Stimulated activated CD8-positive, alpha-beta memory T cell treated with anti-CD3 and anti-CD28 coated beads, Interleukin-12 subunit alpha, Interleukin-12 subunit beta, amount 100 ng/mL, for 4 hours (primary cell): Measurements from ENCODE around the gene ALDH3B1.

Experiments used
- DNase-seq: peaks from one replicate; pipeline ENCODE4 v3.0.0-alpha.2; 2020; ENCODE audit warnings: low read depth

The ALDH3B1 gene

DNA sequence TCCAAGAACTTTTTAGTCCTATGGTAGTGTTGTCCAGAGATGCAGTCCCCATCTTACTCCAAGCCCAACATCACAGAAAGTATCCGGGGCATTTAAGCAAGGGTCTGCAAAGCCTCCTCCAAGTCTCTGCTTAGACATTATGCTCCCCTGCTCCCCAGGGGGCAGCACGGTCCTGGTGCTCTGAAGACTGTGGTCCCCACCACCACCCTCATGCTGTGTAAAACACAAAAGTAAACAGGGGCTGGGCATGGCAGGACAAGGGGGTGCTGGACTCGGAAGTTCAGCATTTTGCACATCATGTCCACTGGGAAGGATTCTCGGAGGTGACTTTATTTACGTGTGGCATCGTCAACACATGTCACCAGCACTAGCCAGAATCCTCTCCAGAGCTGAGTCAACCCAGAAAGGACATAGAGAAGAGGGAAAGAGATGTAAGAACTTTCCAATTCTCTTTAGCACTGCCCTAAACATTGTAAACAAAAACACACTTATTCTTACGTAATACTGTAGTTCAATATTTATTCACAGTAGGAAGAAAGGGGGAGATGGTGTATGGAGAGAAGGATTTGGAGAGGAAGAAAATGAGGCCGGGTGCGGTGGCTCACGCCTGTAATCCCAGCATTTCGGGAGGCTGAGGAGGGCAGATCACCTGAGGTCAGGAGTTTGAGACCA is 66.4 kb downstream of the ALDH3B1 start:
- no peak for DNase-seq

DNA sequence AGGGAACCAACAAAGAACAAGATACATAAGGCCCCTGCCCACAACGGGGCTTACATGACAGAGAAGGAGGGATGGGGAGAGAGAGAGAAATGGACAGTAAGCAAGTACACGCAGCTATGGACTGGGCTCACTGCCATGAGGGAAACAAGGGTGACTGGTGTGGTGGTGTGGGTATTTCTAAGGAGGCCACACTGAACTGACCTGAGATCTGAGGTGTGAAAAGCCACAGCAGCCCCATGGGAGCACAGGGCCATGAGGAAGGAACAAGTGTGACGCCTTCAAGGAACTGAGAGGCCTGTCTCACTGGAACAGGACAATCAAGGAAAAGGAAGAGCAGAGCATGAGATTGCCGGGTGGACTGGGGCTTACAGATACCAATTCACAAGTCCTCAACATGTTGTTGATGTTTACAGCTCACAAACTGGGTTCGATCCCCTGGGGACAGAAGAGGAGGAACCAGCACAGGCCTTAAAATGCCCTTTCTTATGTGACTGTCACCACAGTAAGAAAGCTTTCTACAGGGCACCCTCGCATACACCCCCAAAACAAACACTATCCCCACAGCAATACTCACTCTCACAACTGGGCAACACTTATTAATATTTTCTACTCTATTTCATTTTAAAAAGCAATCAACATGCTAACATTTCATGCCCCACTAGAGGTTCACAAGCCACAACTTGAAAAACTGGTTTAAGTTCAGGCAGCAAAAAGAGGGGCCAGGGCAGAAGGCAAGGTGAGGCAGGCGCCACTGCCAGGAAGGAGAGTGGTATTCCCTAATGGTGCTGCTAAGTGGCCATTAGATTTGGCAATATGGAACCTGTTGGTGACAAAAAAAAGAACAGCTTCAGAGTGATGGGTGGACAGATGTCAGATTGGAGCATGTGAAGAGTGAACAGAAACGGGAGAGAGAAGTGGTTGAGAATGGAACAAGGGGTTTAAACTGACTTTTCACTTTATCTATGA is 67.8 kb downstream of the ALDH3B1 start:
- no peak for DNase-seq
